A549 (cell line): ENCODE measurements around the gene DNALI1. TPM values are rescaled to one million over a fixed set of nuclear protein-coding genes. Genes with fewer than 3 reads are reported as not detected.

Source experiments
- ATAC-seq, 2 experiments: fragments of 200-7000 bp in 1 of 2; fragments of >200 bp in 1 of 2; cut with Nextera tagmentation in 1 of 2; cut with Tn5 transposase in 1 of 2; 3 replicates each; pipeline versions ENCODE4 v1.8.0 to v1.9.1; 2018 to 2020; ENCODE audit warnings: mild to moderate bottlenecking in 1 of 2, moderate library complexity in 1 of 2
- CTCF ChIA-PET: fragments of 300-600 bp; sonication (Branson Sonifier 250); formaldehyde crosslinking; extraction: SDS; loops from one replicate; lab custom pipeline; 2021; ENCODE audit warnings: antibody characterized with exemption, inconsistent platforms; lab: Yijun Ruan, JAX
- POLR2A ChIA-PET: fragments of 350-600 bp; formaldehyde crosslinking; extraction: SDS; loops from one replicate; lab custom pipeline; 2021; ENCODE audit warnings: antibody characterized with exemption, inconsistent platforms; lab: Yijun Ruan, JAX
- DNase-seq, 2 experiments: peaks; one replicate each; pipeline versions ENCODE4 v3.0.0 to v3.0.0-alpha.2; 2011 to 2016; ENCODE audit warnings: low read depth in 1 of 2, low spot score in 1 of 2
- FAIRE-seq: peaks from 2 replicates; lab custom pipeline; 2011; peaks lifted over from hg19 to GRCh38; lab: Jason Lieb, UNC
- H3K27ac ChIP-seq, 2 experiments: fragments of >200 bp; sonication (Bioruptor Twin); formaldehyde crosslinking; 3 replicates each; pipeline ENCODE4 v1.5.1; 2016 to 2017
- H3K4me1 ChIP-seq: fragments of >200 bp; sonication (Bioruptor Twin); formaldehyde crosslinking; 3 replicates; pipeline ENCODE4 v1.6.1; 2016
- H3K4me2 ChIP-seq: fragments of >200 bp; sonication (Bioruptor Twin); formaldehyde crosslinking; 3 replicates; pipeline ENCODE4 v1.6.1; 2016
- H3K4me3 ChIP-seq: fragments of >200 bp; sonication (Bioruptor Twin); formaldehyde crosslinking; 3 replicates; pipeline ENCODE4 v1.5.1; 2016
- H3K9me3 ChIP-seq: fragments of >200 bp; sonication (Bioruptor Twin); formaldehyde crosslinking; 3 replicates; pipeline ENCODE4 v1.6.1; 2016
- CEBPB ChIP-seq, 2 experiments: fragments of >200 bp in 1 of 2; sonication (Bioruptor Twin) in 1 of 2; formaldehyde crosslinking in 1 of 2; IDR thresholded peaks; 2 replicates each; pipeline ENCODE4 v1.6.1; 2012 to 2016
- CHD4 ChIP-seq: fragments of 200-600 bp; sonication (generic); IDR thresholded peaks from 2 replicates; pipeline ENCODE4 v1.6.1; 2016; ENCODE audit warnings: antibody characterized with exemption, mild to moderate bottlenecking, borderline replicate concordance
- ESRRA ChIP-seq: fragments of 150-350 bp; IDR thresholded peaks from 2 replicates; pipeline ENCODE4 v1.6.1; 2014; ENCODE audit warnings: mild to moderate bottlenecking, low read length, borderline replicate concordance
- FOSB ChIP-seq: fragments of 250-450 bp; sonication (Bioruptor Pico); IDR thresholded peaks from 2 replicates; pipeline ENCODE4 v1.5.0; 2020; ENCODE audit warnings: mild to moderate bottlenecking, moderate library complexity
- FOSL2 ChIP-seq, 2 experiments: fragments of 450-650 bp in 1 of 2; fragments of >200 bp in 1 of 2; sonication (Bioruptor Twin) in 1 of 2; formaldehyde crosslinking; IDR thresholded peaks; 2 replicates each; pipeline versions ENCODE4 v1.5.0 to v1.6.1; 2016 to 2020; ENCODE audit warnings: mild to moderate bottlenecking in 1 of 2, moderate library complexity in 1 of 2
- HEYL ChIP-seq: fragments of 250-450 bp; sonication (Bioruptor Pico); IDR thresholded peaks from 2 replicates; pipeline ENCODE4 v1.8.0; 2021; ENCODE audit warnings: mild to moderate bottlenecking, moderate library complexity
- HOXB5 ChIP-seq: fragments of 250-450 bp; sonication (Bioruptor Pico); IDR thresholded peaks from 2 replicates; pipeline ENCODE4 v1.5.0; 2020; ENCODE audit warnings: mild to moderate bottlenecking, moderate library complexity
- KDM1A ChIP-seq: fragments of 200-600 bp; sonication (generic); IDR thresholded peaks from 2 replicates; pipeline ENCODE4 v1.6.1; 2016; ENCODE audit warnings: low read depth, mild to moderate bottlenecking
- NPAS2 ChIP-seq: fragments of 250-450 bp; sonication (Bioruptor Pico); IDR thresholded peaks from 2 replicates; pipeline ENCODE4 v1.8.0; 2022; ENCODE audit warnings: mild to moderate bottlenecking, moderate library complexity, borderline replicate concordance
- PHF8 ChIP-seq: fragments of 200-600 bp; sonication (generic); IDR thresholded peaks from 2 replicates; pipeline ENCODE4 v1.6.1; 2016; ENCODE audit warnings: low read depth, mild to moderate bottlenecking, antibody characterized with exemption, moderate library complexity, borderline replicate concordance
- TFCP2L1 ChIP-seq: fragments of 250-450 bp; sonication (Bioruptor Pico); IDR thresholded peaks from 2 replicates; pipeline ENCODE4 v1.5.0; 2021; ENCODE audit warnings: mild to moderate bottlenecking
- ZC3H11A ChIP-seq: fragments of 450-650 bp; IDR thresholded peaks from 2 replicates; pipeline ENCODE4 v1.6.1; 2014; ENCODE audit warnings: antibody characterized with exemption, mild to moderate bottlenecking
- ZNF302 ChIP-seq: fragments of 250-450 bp; sonication (Bioruptor Pico); IDR thresholded peaks from 2 replicates; pipeline ENCODE4 v1.9.0; 2021; ENCODE audit warnings: inconsistent platforms, mild to moderate bottlenecking, moderate library complexity
- ZSCAN20 ChIP-seq: fragments of 250-450 bp; sonication (Bioruptor Pico); IDR thresholded peaks from 2 replicates; pipeline ENCODE4 v1.8.0; 2022; ENCODE audit warnings: mild to moderate bottlenecking, moderate library complexity
- WGBS: methylation state at CpG from one replicate; pipeline ENCODE4 v1.1.6; 2017; ENCODE audit errors: missing lambda C conversion rate; 5-methylcytosine and 5-hydroxymethylcytosine counted together
- polyA plus RNA-seq, 4 experiments: library from polyadenylated mRNA; depleted of rRNA in 3 of 4; stranded (reverse); fragments of >200 nt; fragmentation: RNase III in 1 of 4; extraction: RNeasy Plus Mini Kit Qiagen cat#74134 plus additional on column Dnase treatment in 1 of 4; gene quantifications; 2 replicates in 3 of 4; 3 replicates in 1 of 4; pipeline ENCODE4 v1.2.3, GENCODE V29; 2011 to 2017
- TF ChIP-seq, protein P1 (sequence below): fragments of 250-450 bp; sonication (Bioruptor Pico); IDR thresholded peaks from 2 replicates; pipeline ENCODE4 v1.5.0; 2021; ENCODE audit warnings: mild to moderate bottlenecking, moderate library complexity, borderline replicate concordance
- TF ChIP-seq, protein P2 (sequence below): fragments of >200 bp; sonication (Bioruptor Twin); formaldehyde crosslinking; IDR thresholded peaks from 2 replicates; pipeline ENCODE4 v1.6.1; 2016
- TF ChIP-seq, protein P3 (sequence below): fragments of 150-350 bp; IDR thresholded peaks from 2 replicates; pipeline ENCODE4 v1.6.1; 2014; ENCODE audit warnings: low read depth, mild to moderate bottlenecking, low read length
- TF ChIP-seq, protein P4 (sequence below): fragments of >200 bp; sonication (Bioruptor Twin); formaldehyde crosslinking; IDR thresholded peaks from 3 replicates; pipeline ENCODE4 v1.6.1; 2016
- TF ChIP-seq, protein P5 (sequence below): fragments of 250-450 bp; sonication (Bioruptor Pico); IDR thresholded peaks from 2 replicates; pipeline ENCODE4 v1.5.0; 2020; ENCODE audit warnings: low read depth, mild to moderate bottlenecking, moderate library complexity
- TF ChIP-seq, protein P6 (sequence below): IDR thresholded peaks from 2 replicates; pipeline ENCODE4 v1.6.1; 2012; ENCODE audit warnings: low read depth, borderline replicate concordance

The DNALI1 gene
- polyA plus RNA-seq, 2 of the 4 experiments (the other 2 are of a cell fraction), result not detected

DNA sequence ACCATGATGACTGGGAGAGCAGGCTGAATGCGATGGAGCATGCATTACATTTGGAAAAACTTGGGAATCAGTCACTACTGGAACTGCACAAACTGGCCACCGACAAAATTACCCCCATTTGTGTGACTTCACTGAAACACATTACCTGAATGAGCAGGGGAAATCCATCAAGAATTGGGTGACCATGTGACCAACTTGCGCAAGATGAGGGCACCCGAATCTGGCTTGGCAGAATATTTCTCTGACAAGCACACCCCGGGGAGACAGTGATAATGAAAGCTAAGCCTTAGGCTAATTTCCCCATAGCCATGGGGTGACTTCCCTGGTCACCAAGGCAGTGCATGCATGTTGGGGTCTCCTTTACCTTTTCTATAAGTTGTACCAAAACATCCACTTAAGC is 11.7 kb upstream of the DNALI1 start:
- POLR2A ChIA-PET, result no interaction called here
- H3K9me3 ChIP-seq, result no peaks in the 10 kb centered on the region
- WGBS, result 93% methylated on average over 5 of the region's 5 CpGs
- TF ChIP-seq ZSCAN20 (CRISPR knock-in tag) (no peak), CEBPB (IDR thresholded peaks at IDR 0.05) (peak in 1 of 2 experiments; percentile 51; a peak in 1 of 4 replicates)
- CTCF ChIA-PET, result interaction anchor here (0.7 to 0.8 kb wide), 2 partner anchors 36 to 57 kb away, joined by 3 read pairs; no protein-coding TSS in a partner anchor
- no peak for DNase-seq
- H3K4me3 ChIP-seq, result no peak overlapping the region
- no peak for FAIRE-seq
- H3K4me1 ChIP-seq, result peaks cover 3% of the 10 kb centered on the region; the same call in 1 of the 3 replicates
- no peak overlapping the region for H3K4me2 ChIP-seq
- no peak overlapping the region for H3K27ac ChIP-seq
- no peak for ATAC-seq

DNA sequence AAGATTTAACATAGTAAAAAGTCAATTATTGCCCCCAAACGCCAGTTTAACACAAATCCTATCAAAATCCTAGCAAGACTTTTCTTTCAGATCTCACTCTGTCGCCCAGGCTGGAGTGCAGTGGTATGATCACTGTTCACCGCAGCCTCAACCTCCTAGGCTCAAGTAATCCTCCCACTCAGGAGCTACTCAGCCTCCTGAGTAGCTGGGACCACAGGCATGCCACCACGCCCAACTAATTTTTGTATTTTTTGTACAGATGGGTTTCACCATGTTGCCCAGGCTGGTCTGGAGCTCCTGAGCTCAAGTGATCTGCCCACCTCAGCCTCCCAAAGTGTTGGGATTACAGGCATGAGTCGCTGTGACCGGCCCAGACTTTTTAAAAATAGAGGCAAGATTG is 7.4 kb upstream of the DNALI1 start:
- FAIRE-seq (no peak), ATAC-seq (no peak)
- CTCF ChIA-PET, result no interaction called here
- H3K4me3 ChIP-seq, result no peak overlapping the region
- POLR2A ChIA-PET, result no interaction called here
- peaks cover 16% of the 10 kb centered on the region; the same call in 2 of the 3 replicates for H3K4me1 ChIP-seq
- TF ChIP-seq ZSCAN20 (CRISPR knock-in tag), result no peak
- TF ChIP-seq FOSB (CRISPR knock-in tag), result no peak
- TF ChIP-seq TFCP2L1 (CRISPR knock-in tag), result no peak
- no peak for TF ChIP-seq ZNF302 (CRISPR knock-in tag)
- TF ChIP-seq ZC3H11A, result no peak
- TF ChIP-seq, protein P1, sequence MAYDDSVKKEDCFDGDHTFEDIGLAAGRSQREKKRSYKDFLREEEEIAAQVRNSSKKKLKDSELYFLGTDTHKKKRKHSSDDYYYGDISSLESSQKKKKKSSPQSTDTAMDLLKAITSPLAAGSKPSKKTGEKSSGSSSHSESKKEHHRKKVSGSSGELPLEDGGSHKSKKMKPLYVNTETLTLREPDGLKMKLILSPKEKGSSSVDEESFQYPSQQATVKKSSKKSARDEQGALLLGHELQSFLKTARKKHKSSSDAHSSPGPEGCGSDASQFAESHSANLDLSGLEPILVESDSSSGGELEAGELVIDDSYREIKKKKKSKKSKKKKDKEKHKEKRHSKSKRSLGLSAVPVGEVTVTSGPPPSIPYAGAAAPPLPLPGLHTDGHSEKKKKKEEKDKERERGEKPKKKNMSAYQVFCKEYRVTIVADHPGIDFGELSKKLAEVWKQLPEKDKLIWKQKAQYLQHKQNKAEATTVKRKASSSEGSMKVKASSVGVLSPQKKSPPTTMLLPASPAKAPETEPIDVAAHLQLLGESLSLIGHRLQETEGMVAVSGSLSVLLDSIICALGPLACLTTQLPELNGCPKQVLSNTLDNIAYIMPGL (CRISPR knock-in tag), result no peak
- no peak for TF ChIP-seq FOSL2 (IDR thresholded peaks at IDR 0.05)
- TF ChIP-seq FOSL2 (CRISPR knock-in tag; IDR thresholded peaks at IDR 0.05), result no peak
- no peak for TF ChIP-seq CHD4
- TF ChIP-seq, protein P2, sequence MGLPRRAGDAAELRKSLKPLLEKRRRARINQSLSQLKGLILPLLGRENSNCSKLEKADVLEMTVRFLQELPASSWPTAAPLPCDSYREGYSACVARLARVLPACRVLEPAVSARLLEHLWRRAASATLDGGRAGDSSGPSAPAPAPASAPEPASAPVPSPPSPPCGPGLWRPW, result no peak
- TF ChIP-seq PHF8, result no peak
- TF ChIP-seq, all 56 proteins: peak for 0
- H3K9me3 ChIP-seq, result 0 out of 3 replicates have a peak, but pooled peaks cover under 1% of the 10 kb centered on the region
- WGBS, result 89% methylated on average over 6 of the region's 6 CpGs
- no peak overlapping the region for H3K27ac ChIP-seq
- H3K4me2 ChIP-seq, result no peak overlapping the region
- DNase-seq, result no peak

DNA sequence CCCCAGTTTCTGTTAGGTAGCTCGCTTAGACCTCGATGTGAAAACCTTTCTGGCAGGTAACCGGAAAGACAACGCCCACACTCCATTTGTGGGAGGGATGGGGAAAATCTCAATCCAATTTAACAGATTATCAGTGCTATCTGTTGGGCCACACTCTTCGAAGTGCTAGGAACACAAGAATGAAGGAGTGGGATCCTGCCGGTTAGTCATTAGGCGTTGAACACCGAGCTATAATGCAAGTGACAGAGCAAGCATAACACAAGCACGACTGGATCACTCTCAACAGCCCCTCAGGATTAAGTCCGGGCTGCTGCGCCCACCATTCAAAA is 3.2 kb upstream of the DNALI1 start:
- Histone ChIP-seq H3K4me1 (peaks cover 16% of the 10 kb centered on the region; the same call in 2 of the 3 replicates), H3K27ac (peak overlapping the region; percentile 87 to 91), H3K9me3 (0 out of 3 replicates have a peak, but pooled peaks cover 7% of the 10 kb centered on the region), H3K4me3 (peak overlapping the region; percentile 100), H3K4me2 (peak overlapping the region; percentile 94)
- ChIA-PET CTCF (interaction anchor here (1.2 to 2.6 kb wide), 2 partner anchors 9 to 39 kb away, joined by 3 to 11 read pairs; partner anchors contain the start of gene MEAF6), POLR2A (interaction anchor here (1.0 kb wide), 2 partner anchors 39 to 137 kb away, joined by 4 read pairs; partner anchors contain the start of gene MEAF6)
- TF ChIP-seq NPAS2, result no peak
- no peak for TF ChIP-seq KDM1A
- TF ChIP-seq, protein P3, sequence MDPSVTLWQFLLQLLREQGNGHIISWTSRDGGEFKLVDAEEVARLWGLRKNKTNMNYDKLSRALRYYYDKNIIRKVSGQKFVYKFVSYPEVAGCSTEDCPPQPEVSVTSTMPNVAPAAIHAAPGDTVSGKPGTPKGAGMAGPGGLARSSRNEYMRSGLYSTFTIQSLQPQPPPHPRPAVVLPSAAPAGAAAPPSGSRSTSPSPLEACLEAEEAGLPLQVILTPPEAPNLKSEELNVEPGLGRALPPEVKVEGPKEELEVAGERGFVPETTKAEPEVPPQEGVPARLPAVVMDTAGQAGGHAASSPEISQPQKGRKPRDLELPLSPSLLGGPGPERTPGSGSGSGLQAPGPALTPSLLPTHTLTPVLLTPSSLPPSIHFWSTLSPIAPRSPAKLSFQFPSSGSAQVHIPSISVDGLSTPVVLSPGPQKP, result no peak
- TF ChIP-seq, protein P4, sequence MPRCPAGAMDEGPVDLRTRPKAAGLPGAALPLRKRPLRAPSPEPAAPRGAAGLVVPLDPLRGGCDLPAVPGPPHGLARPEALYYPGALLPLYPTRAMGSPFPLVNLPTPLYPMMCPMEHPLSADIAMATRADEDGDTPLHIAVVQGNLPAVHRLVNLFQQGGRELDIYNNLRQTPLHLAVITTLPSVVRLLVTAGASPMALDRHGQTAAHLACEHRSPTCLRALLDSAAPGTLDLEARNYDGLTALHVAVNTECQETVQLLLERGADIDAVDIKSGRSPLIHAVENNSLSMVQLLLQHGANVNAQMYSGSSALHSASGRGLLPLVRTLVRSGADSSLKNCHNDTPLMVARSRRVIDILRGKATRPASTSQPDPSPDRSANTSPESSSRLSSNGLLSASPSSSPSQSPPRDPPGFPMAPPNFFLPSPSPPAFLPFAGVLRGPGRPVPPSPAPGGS, result no peak
- no peak for TF ChIP-seq CEBPB (IDR thresholded peaks at IDR 0.05)
- TF ChIP-seq ZNF302 (CRISPR knock-in tag), result no peak
- TF ChIP-seq, protein P5, sequence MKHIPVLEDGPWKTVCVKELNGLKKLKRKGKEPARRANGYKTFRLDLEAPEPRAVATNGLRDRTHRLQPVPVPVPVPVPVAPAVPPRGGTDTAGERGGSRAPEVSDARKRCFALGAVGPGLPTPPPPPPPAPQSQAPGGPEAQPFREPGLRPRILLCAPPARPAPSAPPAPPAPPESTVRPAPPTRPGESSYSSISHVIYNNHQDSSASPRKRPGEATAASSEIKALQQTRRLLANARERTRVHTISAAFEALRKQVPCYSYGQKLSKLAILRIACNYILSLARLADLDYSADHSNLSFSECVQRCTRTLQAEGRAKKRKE (CRISPR knock-in tag), result no peak
- no peak for TF ChIP-seq HEYL
- no peak for TF ChIP-seq HOXB5 (CRISPR knock-in tag)
- TF ChIP-seq, protein P6, sequence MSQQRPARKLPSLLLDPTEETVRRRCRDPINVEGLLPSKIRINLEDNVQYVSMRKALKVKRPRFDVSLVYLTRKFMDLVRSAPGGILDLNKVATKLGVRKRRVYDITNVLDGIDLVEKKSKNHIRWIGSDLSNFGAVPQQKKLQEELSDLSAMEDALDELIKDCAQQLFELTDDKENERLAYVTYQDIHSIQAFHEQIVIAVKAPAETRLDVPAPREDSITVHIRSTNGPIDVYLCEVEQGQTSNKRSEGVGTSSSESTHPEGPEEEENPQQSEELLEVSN, result no peak
- TF ChIP-seq ESRRA, result no peak
- peak; percentile 21 to 30; a peak in 3 of 6 replicates for ATAC-seq
- WGBS, result 6% methylated on average over 9 of the region's 11 CpGs
- DNase-seq, result no peak
- FAIRE-seq, result no peak
